GM18951 (cell line): ENCODE measurements around the gene YIF1A.
"Not testable (repeated sequence)": the region's sequence is repeated elsewhere in the genome, so short reads cannot be mapped to it uniquely, and the experiment has no call there.

Experiments used
- POLR2A ChIP-seq: IDR thresholded peaks from 4 replicates; pipeline ENCODE4 v1.6.1; 2011; ENCODE audit warnings: mild to moderate bottlenecking; ENCODE audit not compliant: insufficient read length, insufficient read depth; ENCODE audit errors: extremely low read depth
- in situ Hi-C: fragments of 300-500 bp; cut with MboI; formaldehyde crosslinking; loops from one replicate; pipeline ENCODE4 v1.12.0; 2022; ENCODE audit warnings: low sequenced_read_pairs, mixed read lengths, inconsistent platforms; ENCODE audit not compliant: unreplicated experiment

YIF1A gene

GRCh38 chr11:66330931-66331330 is 42.0 kb upstream of the YIF1A start:
- no peak for TF ChIP-seq POLR2A
- in situ Hi-C loops: no loop called here

- no peak for TF ChIP-seq POLR2A
Measured at GRCh38 chr11:66329165-66329673, 40.3 kb upstream of the YIF1A start.

DNA sequence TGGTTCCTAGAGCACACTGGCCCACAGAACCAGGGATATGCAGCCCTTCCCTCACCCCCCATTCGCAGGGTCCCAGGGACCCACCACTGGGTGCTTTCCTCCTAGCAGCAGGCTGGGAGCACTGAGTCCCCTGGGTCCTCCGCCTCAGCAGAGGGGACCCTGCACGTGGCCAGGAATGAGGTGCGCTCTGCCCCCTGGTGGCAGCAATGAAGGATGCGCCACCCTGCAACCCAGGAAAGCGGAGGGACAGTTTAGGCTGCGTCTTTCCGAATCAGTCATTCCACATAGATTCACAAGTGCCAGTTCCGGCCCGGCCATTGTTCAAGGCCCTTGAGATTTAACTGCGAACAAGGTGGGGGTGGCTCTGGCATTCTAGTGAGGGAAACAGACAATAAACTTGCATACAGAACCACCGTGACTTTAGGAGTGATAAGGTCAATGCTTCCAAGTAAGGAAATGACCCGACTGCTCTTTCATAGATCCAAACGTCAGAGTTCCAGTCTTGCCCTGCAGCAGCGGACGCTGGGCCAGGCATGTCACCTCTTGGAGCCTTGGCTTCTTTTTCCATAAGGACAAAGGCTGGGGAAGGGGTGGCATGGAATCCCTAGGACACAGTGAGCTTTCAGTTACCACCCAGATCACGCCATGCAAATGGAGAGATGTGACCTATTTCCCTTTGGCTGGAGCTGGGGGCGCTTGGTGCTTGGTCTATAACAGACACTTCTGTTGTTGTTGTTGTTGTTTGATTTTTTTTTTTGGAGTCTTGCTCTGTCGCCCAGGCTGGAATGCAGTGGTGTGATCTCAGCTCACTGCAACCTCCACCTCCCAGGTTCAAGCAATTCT is 39.6 kb upstream of the YIF1A start:
- in situ Hi-C loops: no loop called here
- no peak for TF ChIP-seq POLR2A

More at GRCh38 chr11:66329165-66329673, 40.3 kb upstream of the YIF1A start:
- in situ Hi-C loops: no loop called here

- in situ Hi-C loops: no loop called here
- no peak for TF ChIP-seq POLR2A
Measured at GRCh38 chr11:66328031-66328301, 39.0 kb upstream of the YIF1A start.

GRCh38 chr11:66327171-66328030 is 38.5 kb upstream of the YIF1A start:
- in situ Hi-C loops: no loop called here

GRCh38 chr11:66326261-66327111 is 37.5 kb upstream of the YIF1A start:
- TF ChIP-seq POLR2A: no peak
- in situ Hi-C loops: no loop called here

More at GRCh38 chr11:66327171-66328030, 38.5 kb upstream of the YIF1A start:
- TF ChIP-seq POLR2A: no peak

DNA sequence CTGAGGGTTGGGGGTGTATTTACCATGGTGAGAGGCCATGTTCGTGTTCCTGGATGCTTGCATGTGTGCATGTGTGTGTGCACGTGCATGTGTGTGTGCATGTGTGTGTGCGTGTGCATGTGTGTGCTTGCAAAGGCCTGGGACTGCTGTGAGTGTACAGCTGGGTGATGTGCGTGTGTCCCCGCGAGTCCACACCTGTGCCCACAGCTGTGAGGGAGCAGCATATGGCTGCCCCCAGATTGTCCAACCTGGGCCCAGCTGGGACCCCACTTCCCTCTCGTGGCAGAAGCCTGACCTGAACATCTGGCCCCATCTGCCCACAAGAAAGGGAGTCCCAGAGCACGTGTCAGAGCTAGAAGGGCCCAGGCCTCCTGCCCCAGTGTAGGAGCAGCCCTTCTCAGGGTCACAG is 36.3 kb upstream of the YIF1A start:
- in situ Hi-C loops: no loop called here
- TF ChIP-seq POLR2A: no peak

DNA sequence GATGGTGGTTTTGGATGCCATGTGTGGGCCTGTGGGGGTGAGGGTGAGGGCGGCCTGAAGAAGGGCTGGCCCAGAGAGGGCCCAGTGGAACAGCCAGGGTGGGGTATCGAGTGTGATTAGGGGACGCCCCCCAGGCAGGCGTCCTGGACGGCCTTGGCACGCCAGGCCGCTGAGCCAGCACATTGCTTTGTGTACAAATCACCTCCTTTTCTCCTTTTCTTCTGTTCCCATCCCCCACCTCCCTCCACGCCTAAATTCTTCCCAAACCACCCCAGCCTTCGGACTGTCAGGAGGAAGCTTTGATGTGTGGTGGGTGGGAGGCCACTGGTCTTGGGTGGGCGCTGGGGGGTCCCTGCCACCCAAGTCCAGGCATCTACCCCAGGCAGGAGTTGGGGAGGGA is 35.7 kb upstream of the YIF1A start:
- no peak for TF ChIP-seq POLR2A
- in situ Hi-C loops: no loop called here

- no peak for TF ChIP-seq POLR2A
- in situ Hi-C loops: no loop called here
Measured at GRCh38 chr11:66323684-66324083, 34.7 kb upstream of the YIF1A start.

DNA sequence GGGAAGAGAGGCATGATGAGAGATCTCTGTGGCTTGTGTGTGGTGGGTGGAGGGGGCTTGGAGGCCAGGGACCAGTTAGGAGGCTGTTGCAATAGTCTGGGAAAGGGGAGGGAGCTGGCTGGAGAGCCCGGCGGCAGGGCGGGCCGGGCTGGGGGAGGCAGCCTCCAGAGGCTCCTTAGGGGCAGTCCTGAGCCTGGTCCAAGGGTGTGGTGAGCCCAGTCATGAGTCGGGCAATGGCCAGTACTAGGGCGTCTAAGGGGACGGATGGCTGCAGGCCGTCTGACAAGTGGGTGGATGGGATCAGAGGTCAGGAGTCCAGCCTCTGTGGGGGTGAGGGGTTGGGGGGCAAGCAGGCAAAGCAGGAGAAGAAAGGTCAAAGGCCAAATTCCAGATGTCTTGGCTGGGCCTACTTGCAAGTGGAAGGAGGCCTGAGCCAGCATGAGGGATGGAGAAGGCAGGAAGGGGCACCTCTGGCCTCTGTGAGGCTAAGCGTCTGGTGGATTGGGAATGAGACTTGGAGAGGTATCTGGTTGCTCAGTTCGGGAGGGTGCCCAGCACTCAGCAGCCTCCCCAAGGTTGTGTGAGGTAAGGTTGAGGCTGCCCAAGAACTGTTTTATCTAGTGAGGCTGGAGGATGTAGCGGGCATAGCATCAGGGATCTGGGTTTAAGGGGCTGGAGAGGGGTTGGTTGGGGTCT is 33.9 kb upstream of the YIF1A start:
- in situ Hi-C loops: no loop called here
- TF ChIP-seq POLR2A: no peak

- no peak for TF ChIP-seq POLR2A
- in situ Hi-C loops: no loop called here
Measured at GRCh38 chr11:66321606-66322005, 32.7 kb upstream of the YIF1A start.

DNA sequence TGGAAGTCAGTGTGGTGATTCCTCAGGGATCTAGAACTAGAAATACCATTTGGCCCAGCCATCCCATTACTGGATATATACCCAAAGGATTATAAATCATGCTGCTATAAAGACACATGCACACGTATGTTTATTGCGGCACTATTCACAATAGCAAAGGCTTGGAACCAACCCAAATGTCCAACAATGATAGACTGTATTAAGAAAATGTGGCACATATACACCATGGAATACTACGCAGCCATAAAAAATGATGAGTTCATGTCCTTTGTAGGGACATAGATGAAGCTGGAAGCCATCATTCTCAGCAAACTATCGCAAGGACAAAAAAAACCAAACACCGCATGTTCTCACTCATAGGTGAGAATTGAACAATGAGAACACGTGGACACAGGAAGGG is 31.8 kb upstream of the YIF1A start:
- in situ Hi-C loops: not testable (repeated sequence)

DNA sequence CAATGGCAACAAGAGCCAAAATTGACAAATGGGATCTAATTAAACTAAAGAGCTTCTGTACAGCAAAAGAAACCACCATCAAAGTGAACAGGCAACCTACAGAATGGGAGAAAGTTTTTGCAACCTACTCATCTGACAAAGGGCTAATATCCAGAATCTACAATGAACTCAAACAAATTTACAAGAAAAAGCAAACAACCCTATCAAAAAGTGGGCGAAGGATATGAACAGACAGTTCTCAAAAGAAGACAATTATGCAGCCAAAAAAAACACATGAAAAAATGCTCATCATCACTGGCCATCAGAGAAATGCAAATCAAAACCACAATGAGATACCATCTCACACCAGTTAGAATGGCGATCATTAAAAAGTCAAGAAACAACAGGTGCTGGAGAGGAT is 31.3 kb upstream of the YIF1A start:
- in situ Hi-C loops: not testable (repeated sequence)

GRCh38 chr11:66318600-66318970 is 29.6 kb upstream of the YIF1A start:
- in situ Hi-C loops: no loop called here

More at GRCh38 chr11:66318600-66318970, 29.6 kb upstream of the YIF1A start:
- TF ChIP-seq POLR2A: no peak
